Stimulated activated CD8-positive, alpha-beta memory T cell treated with anti-CD3 and anti-CD28 coated beads, Interleukin-12 subunit alpha, Interleukin-12 subunit beta, amount 100 ng/mL, for 24 hours (primary cell): ENCODE measurements around the gene CTNND2.
"Not testable (repeated sequence)": the region's sequence is repeated elsewhere in the genome, so short reads cannot be mapped to it uniquely, and the experiment has no call there.

Source experiments
- DNase-seq: peaks from one replicate; pipeline ENCODE4 v3.0.0-alpha.2; 2020; ENCODE audit errors: extremely low read depth

The CTNND2 gene

GRCh38 chr5:11873587-11873986 is 30.7 kb downstream of the CTNND2 start:
- no peak for DNase-seq

GRCh38 chr5:11869203-11869602 is 35.0 kb downstream of the CTNND2 start:
- no peak for DNase-seq

GRCh38 chr5:11863911-11864310 is 40.3 kb downstream of the CTNND2 start:
- no peak for DNase-seq

GRCh38 chr5:11857391-11857790 is 46.9 kb downstream of the CTNND2 start:
- no peak for DNase-seq

- no peak for DNase-seq
Observed at GRCh38 chr5:11854936-11855335, 49.3 kb downstream of the CTNND2 start.

- no peak for DNase-seq
Observed at GRCh38 chr5:11853796-11854195, 50.5 kb downstream of the CTNND2 start.

GRCh38 chr5:11853140-11853539 is 51.1 kb downstream of the CTNND2 start:
- DNase-seq = no peak

- DNase-seq = no peak
Observed at GRCh38 chr5:11852717-11853087, 51.5 kb downstream of the CTNND2 start.

- DNase-seq = no peak
Observed at GRCh38 chr5:11851965-11852716, 52.1 kb downstream of the CTNND2 start.

- no peak for DNase-seq
Observed at GRCh38 chr5:11851416-11851815, 52.8 kb downstream of the CTNND2 start.

- DNase-seq = not testable (repeated sequence)
Observed at GRCh38 chr5:11828566-11828965, 75.7 kb downstream of the CTNND2 start.

GRCh38 chr5:11822598-11822997 is 81.6 kb downstream of the CTNND2 start:
- no peak for DNase-seq

GRCh38 chr5:11815916-11816315 is 88.3 kb downstream of the CTNND2 start:
- no peak for DNase-seq

- DNase-seq = no peak
Observed at GRCh38 chr5:11815481-11815880, 88.8 kb downstream of the CTNND2 start.

- no peak for DNase-seq
Observed at GRCh38 chr5:11814373-11814772, 89.9 kb downstream of the CTNND2 start.

- no peak for DNase-seq
Observed at GRCh38 chr5:11809407-11809806, 94.8 kb downstream of the CTNND2 start.

GRCh38 chr5:11803436-11803835 is 100.8 kb downstream of the CTNND2 start:
- DNase-seq = no peak

- DNase-seq = no peak
Observed at GRCh38 chr5:11801061-11801460, 103.2 kb downstream of the CTNND2 start.

- no peak for DNase-seq
Observed at GRCh38 chr5:11797132-11797531, 107.1 kb downstream of the CTNND2 start.

GRCh38 chr5:11793396-11793795 is 110.8 kb downstream of the CTNND2 start:
- no peak for DNase-seq

GRCh38 chr5:11792621-11793020 is 111.6 kb downstream of the CTNND2 start:
- DNase-seq = no peak

GRCh38 chr5:11791792-11792191 is 112.5 kb downstream of the CTNND2 start:
- no peak for DNase-seq

GRCh38 chr5:11790201-11790600 is 114.0 kb downstream of the CTNND2 start:
- no peak for DNase-seq

- no peak for DNase-seq
Observed at GRCh38 chr5:11785771-11786352, 118.4 kb downstream of the CTNND2 start.
